Measurements from ENCODE around the gene SYT9.

Gene SYT9

GRCh38 chr11:7485186-7486097, 233.7 kb downstream of the SYT9 start, which contains the start of gene OLFML1:
Gene OLFML1 (plus strand): TSS chr11:7485506. CDS start chr11:7485876, 370 bp downstream.
- DNase-seq, result no peak

- DNase-seq, result no peak
Measured at GRCh38 chr11:7486098-7486780, 234.5 kb downstream of the SYT9 start.

- no peak for DNase-seq
Measured at GRCh38 chr11:7486781-7487140, 235.1 kb downstream of the SYT9 start.

- DNase-seq, result no peak
Measured at GRCh38 chr11:7487360-7487759, 235.7 kb downstream of the SYT9 start.

GRCh38 chr11:7488681-7489080, 237.0 kb downstream of the SYT9 start:
- no peak for DNase-seq

GRCh38 chr11:7489376-7489775, 237.7 kb downstream of the SYT9 start:
- no peak for DNase-seq

- DNase-seq, result no peak
Measured at GRCh38 chr11:7490054-7490453, 238.3 kb downstream of the SYT9 start.

GRCh38 chr11:7490535-7490934, 238.8 kb downstream of the SYT9 start:
- DNase-seq, result no peak

GRCh38 chr11:7492253-7492652, 240.5 kb downstream of the SYT9 start:
- no peak for DNase-seq

GRCh38 chr11:7493670-7494069, 242.0 kb downstream of the SYT9 start:
- DNase-seq, result no peak

- DNase-seq, result no peak
Measured at GRCh38 chr11:7494086-7494745, 242.5 kb downstream of the SYT9 start.

GRCh38 chr11:7495882-7496551, 244.3 kb downstream of the SYT9 start:
- no peak for DNase-seq

GRCh38 chr11:7498193-7498592, 246.5 kb downstream of the SYT9 start:
- no peak for DNase-seq

- no peak for DNase-seq
Measured at GRCh38 chr11:7499081-7499480, 247.4 kb downstream of the SYT9 start.

GRCh38 chr11:7500251-7500650, 248.5 kb downstream of the SYT9 start:
- no peak for DNase-seq

- no peak for DNase-seq
Measured at GRCh38 chr11:7501251-7501650, 249.5 kb downstream of the SYT9 start.

- no peak for DNase-seq
Measured at GRCh38 chr11:7501894-7502293, 250.2 kb downstream of the SYT9 start.

- no peak for DNase-seq
Measured at GRCh38 chr11:7506243-7506642, 254.5 kb downstream of the SYT9 start.

- no peak for DNase-seq
Measured at GRCh38 chr11:7508087-7508486, 256.4 kb downstream of the SYT9 start.

GRCh38 chr11:7509966-7510365, 258.3 kb downstream of the SYT9 start:
- no peak for DNase-seq

- peak; percentile 36 for DNase-seq
Measured at GRCh38 chr11:7511401-7511800, 259.7 kb downstream of the SYT9 start.

- DNase-seq, result no peak
Measured at GRCh38 chr11:7512525-7513233, 261.0 kb downstream of the SYT9 start.
